GM12892 (cell line): ENCODE measurements around the gene PROZ.

ENCODE experiments used
- DNase-seq: peaks from one replicate; pipeline ENCODE4 v3.0.0; 2011; ENCODE audit not compliant: insufficient read length
- FAIRE-seq: peaks from 2 replicates; lab custom pipeline; 2011; peaks lifted over from hg19 to GRCh38; lab: Jason Lieb, UNC
- POLR2A ChIP-seq: IDR thresholded peaks from 2 replicates; pipeline ENCODE4 v1.6.1; 2011; ENCODE audit warnings: low read depth, low read length, control low read depth
- POLR2AphosphoS5 ChIP-seq: IDR thresholded peaks from 2 replicates; pipeline ENCODE4 v1.6.1; 2011; ENCODE audit warnings: low read depth, low read length, control low read depth
- TAF1 ChIP-seq: IDR thresholded peaks from 2 replicates; pipeline ENCODE4 v1.6.1; 2011; ENCODE audit warnings: low read depth, mild to moderate bottlenecking, control low read depth, low read length, borderline replicate concordance

PROZ gene

GRCh38 chr13:113146750-113147149, 11.7 kb upstream of the PROZ start:
- DNase-seq (no peak), FAIRE-seq (no peak)
- TF ChIP-seq POLR2A: no peak

- DNase-seq (no peak), FAIRE-seq (no peak)
- no peak for TF ChIP-seq POLR2A
- TF ChIP-seq POLR2AphosphoS5: no peak
- TF ChIP-seq TAF1: no peak
Observed at GRCh38 chr13:113147206-113147605, 11.2 kb upstream of the PROZ start.

GRCh38 chr13:113148407-113148806, 10.0 kb upstream of the PROZ start:
- FAIRE-seq (no peak), DNase-seq (no peak)
- TF ChIP-seq POLR2AphosphoS5 (no peak), POLR2A (no peak), TAF1 (no peak)

GRCh38 chr13:113148940-113149503, 9.4 kb upstream of the PROZ start:
- TF ChIP-seq TAF1 (no peak), POLR2A (no peak)
- FAIRE-seq: no peak
- DNase-seq: no peak

- FAIRE-seq (no peak), DNase-seq (no peak)
- no peak for TF ChIP-seq POLR2A
- TF ChIP-seq TAF1: no peak
- no peak for TF ChIP-seq POLR2AphosphoS5
Observed at GRCh38 chr13:113149711-113150549, 8.5 kb upstream of the PROZ start.

GRCh38 chr13:113150550-113151365, 7.7 kb upstream of the PROZ start:
- TF ChIP-seq POLR2AphosphoS5 (no peak), TAF1 (no peak), POLR2A (no peak)
- DNase-seq (no peak), FAIRE-seq (no peak)

- DNase-seq: no peak
- TF ChIP-seq POLR2AphosphoS5: no peak
- no peak for TF ChIP-seq TAF1
- TF ChIP-seq POLR2A: no peak
Observed at GRCh38 chr13:113151745-113152690, 6.4 kb upstream of the PROZ start.

GRCh38 chr13:113152691-113152983, 5.8 kb upstream of the PROZ start:
- FAIRE-seq: no peak
- no peak for TF ChIP-seq POLR2AphosphoS5
- DNase-seq: no peak

More at GRCh38 chr13:113151745-113152690, 6.4 kb upstream of the PROZ start:
- FAIRE-seq: no peak

GRCh38 chr13:113152984-113153809, 5.3 kb upstream of the PROZ start:
- TF ChIP-seq TAF1: no peak
- TF ChIP-seq POLR2A: no peak
- TF ChIP-seq POLR2AphosphoS5: no peak
- FAIRE-seq (no peak), DNase-seq (no peak)

GRCh38 chr13:113153810-113154748, 4.4 kb upstream of the PROZ start:
- DNase-seq (peak; percentile 78), FAIRE-seq (no peak)
- TF ChIP-seq TAF1: no peak
- no peak for TF ChIP-seq POLR2A
- TF ChIP-seq POLR2AphosphoS5: no peak
